Stimulated activated CD8-positive, alpha-beta memory T cell treated with anti-CD3 and anti-CD28 coated beads, Interleukin-15, amount 100 ng/mL, for 24 hours (primary cell): ENCODE data around the gene C10orf120.

Experiments used
- DNase-seq: peaks from one replicate; pipeline ENCODE4 v3.0.0-alpha.2; 2020; ENCODE audit warnings: low read depth

The C10orf120 gene

DNA sequence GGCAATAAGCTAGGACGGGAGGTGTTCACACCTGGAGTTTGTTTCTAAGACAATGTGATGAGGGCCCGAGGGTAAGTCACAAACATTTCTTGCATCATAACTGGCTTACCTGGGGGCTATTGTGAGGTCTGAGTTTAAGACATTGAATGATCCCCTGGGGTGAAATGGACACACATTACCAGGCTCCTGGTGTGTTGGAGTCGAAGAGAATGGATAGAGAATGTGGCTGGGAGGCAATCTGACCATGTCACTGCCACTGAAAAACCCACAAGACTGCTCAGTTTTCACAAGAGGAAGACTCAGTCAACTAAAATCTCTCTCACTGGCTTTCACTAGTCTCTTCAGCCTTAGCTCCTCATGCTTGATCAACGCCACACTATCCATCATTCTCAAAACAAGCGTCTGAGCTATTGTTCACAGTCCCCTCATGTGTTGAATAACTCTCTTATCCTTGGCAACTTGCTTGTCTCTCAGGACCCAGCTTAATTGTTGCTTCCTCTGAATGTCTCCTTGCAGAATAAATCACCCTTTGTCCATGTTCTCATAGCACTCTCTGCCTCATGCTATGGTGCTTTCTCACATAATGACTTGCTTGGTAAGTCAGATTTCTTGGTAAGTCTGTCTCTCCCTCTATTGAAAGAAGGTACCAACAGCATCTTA lies at the start of gene C10orf120:
TSS of gene C10orf120 (minus strand) at position 51 of the 660 bp plus-strand sequence. CDS start 56 bp downstream, outside the sequence.
- no peak for DNase-seq

DNA sequence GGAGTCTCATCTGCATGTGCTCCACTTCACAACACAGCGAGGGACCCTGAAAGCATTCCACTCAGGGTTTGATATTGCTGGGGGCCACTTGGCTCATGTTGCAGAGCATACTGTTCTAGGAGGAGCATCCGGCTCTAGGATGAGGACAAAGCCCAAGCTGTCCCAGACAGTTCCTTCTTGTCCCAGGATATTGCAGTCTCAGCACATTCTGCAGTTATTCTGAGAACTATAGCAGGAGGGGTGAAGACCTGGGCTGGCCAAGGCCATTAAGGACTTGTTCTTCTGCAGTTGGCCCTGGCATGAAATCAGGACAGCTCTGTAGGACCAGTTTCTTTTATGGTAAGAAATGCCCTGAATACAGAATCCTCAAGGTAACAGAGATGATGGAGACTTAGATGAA lies 48.9 kb upstream of the C10orf120 start:
- no peak for DNase-seq

DNA sequence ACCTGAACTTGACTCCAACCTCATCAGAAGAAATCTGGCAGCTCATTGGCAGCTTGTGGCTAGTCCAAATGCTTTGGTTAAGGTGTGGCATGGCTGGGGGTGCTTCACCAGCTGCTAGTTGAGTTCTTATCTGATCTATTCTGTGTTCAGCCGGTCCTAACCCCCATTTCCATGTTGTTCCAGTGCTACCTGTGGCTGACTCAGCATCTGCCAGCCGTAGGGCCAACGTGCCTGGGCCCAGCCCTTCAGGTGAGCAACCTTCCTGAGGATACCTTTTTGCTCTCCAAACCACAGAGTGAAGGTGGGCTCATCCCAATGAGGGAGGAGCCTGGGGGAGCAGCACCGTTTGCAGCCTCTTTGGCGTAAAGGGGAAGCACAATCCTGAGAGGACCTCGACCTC lies 46.8 kb upstream of the C10orf120 start:
- DNase-seq = no peak

DNA sequence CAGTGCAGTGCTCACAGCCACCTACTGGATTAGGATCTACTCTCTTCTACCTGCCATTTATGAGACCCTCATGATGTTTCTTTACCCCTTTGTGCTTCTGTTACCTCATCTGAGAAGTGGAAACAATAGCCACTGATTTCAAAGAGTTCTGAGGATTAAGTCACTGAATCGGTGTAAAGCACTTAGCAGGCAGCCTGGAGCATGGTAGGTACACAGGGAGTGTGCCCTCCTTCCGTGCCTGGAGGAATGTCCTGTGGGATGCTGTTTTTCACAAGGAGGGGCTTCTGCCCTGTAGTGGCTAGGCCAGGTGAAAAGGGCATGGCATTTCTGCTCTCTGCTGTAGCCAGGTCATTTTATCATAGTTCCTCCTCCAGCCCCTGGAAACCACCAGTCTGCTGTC lies 44.6 kb upstream of the C10orf120 start:
- DNase-seq = no peak

DNA sequence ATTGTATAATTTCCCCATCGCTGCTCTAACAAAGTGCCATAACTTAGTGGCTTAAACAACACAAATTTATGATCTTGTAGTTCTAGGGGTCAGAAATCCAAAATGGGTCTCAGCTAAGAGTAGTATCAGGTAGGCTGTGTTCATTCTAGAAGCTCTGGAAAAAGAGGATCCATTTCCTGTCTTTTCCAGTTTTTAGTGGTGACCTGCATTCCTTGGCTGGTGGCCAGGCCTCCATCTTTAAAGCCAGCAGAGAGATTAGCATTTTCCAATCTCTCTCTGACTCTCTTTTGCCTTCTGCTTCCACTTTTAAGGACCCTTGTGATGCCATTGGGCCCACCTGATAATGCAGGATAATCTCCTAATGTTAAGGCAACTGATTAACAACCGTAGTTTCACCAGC lies 41.0 kb upstream of the C10orf120 start:
- DNase-seq = no peak

DNA sequence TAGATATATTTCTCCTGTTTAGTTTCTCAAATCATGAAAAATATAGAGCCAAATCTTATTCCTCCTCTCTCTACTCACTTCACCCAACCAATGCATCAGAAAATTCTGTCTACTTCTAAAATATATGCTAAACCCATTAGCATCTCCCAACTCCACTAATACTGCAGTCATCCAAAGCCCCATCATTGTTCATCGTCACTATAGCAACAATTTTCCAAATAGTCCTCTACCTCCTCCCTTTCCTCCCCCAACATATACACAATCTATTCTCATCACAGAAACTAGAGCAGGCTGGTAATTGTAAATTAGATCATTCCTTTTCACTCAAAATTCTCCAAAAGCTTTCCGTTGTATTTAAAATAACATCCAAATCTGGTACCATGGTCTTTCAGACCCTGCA lies 38.4 kb upstream of the C10orf120 start:
- DNase-seq = no peak

DNA sequence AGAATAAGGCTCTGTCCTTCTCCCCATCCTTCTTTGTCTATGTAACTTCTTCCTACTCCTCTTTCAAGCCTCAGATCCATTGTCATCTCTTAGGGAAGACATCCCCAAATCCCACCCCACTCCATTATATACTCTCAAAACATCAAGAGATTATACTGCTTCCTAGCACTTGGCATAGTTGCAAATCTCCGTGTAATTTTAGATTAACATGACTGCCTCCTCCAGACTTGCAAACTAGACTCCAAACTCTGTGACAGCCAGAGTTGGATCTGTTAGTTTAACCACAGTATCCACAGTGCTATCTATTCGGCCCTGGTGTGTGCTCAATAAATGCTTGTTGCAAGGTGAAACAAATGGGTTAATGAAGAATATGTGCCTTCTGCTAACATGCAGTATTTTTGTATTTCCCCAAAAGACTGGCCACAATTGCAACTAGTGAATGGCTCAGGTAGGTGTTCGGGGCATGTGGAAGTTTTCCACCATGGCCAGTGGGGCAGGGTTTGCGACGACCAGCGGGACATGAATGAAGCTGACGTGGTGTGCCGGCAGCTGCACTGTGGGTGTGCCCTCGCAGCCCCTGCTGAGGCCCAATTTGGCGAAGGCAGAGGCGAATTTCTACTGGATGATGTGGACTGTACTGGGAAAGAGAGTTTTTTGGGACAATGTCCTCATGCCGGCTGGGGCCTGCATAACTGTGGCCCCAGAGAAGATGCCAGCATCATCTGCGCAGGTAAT lies 34.5 kb upstream of the C10orf120 start:
- no peak for DNase-seq

DNA sequence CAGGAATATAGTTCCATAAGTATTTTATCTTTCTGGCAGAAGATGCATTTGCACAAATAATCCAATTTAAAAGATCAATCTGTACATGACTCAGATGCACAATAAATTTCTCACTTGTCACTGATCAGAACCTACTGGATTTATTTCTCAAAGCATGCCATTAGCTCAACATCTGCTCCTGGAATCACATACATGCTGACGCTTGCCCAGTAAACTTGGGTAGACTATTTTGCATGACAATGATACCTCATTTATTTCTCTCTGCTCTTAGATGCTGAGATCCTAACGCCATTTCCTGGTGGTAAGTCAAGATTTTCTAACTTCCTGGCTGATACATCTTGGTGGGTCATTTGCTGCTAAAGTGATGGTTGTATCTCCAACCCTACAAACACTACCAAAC lies 33.8 kb upstream of the C10orf120 start:
- DNase-seq = no peak

DNA sequence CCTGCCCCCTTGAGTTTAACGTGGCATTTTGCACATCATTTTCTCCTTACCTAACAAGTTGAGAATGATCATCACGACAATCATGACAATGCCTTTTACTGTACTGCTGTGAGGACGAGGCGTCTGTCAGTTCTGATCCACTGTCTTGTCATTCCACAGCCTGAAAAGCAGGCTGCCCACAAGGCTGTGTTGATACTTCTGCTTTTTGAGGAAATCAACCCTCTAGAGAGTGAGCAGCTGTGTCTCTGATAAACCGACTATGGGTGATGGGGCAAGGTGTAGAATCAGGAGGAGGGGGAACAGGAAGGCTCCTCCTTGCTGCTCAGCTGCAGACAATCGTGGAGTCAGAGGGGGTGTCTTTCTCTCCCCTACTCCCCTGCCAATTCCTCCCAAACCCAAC lies 30.6 kb upstream of the C10orf120 start:
- no peak for DNase-seq

DNA sequence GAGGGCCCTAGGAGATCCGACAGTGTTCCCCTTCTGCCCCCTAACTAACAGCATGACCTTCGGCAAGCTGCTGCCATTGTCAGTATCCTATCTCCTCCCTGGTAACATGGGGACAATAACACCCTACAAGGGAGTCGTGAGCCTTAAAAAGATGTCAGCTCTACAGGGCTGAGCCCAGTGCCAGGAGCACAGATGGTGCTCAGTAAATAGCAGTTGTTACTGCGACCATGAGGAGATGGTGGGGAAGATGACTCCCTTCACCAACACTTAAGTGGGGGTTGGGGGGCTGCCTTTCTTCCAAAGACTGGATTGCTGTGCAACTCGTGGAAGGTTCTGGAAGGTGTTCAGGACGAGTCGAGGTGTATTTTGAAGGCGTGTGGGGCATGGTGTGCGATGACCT lies 29.5 kb upstream of the C10orf120 start:
- no peak for DNase-seq

DNA sequence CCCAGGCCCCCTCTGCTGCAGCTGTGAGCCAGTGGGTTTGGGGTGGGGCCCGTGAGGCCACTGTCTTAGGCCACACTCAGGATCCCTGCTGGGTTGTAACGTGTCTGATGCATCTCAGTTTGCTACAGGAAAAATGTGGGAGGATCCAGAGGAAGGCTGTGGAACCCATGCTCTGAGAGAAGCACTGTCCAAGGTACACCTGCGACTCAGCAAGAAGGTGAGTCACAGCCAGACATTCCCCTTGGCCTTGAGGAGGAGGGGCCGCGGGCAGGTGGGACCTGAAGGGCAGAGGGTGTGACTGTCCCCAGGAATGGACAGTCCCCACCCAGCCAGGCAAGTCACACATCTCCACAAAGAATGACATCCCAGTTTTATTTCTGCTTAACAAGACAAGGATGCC lies 27.8 kb upstream of the C10orf120 start:
- DNase-seq = no peak

DNA sequence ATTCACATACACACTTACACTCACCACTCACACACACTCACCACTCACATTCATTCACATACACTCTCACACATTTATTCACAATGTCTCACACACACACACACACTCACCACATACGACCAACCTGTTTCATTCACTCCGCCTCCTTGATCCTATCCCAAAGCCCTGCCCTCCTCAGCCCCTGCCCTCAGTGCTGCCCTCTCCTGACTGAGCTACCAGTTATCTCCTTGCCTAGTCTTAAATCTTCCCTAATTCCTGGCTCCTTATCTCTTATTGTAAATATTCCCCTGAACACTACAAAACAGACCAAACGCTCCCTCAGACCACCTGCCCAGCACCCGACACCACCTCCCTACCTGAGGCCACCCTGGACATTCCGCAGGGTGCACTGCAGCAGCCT lies 26.1 kb upstream of the C10orf120 start:
- no peak for DNase-seq

DNA sequence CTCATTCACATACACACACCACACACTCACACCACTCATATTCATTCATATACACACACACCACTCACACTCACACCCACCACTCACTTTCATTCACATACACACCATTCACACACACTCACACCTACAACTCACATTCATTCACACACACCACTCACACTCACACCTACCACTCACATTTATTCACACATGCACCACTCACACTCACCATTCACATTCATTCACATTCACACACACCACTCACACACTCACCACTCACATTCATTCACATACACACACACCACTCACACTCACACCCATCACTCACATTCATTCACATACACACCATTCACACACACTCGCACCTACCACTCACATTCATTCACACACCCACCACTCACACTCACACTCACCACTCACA lies 25.4 kb upstream of the C10orf120 start:
- no peak for DNase-seq

DNA sequence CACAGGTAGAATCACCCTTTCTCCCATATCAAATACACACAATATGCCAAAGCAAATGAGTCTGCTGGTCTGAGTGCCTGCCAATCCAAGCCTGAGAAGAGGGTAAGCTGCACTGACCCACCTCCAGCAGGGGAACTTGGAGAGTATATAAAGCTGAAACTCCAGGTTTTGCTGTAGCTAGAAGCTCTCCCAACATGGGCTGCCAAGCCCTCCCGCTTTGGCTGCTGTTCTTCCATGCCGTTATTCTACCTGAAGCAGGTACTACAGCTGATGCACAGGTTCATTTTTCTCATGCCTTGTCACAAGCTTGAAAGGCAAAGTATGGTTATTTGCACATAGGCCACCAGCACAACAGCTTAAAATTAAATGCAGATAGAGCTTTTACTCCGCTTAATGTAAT lies 21.5 kb upstream of the C10orf120 start:
- no peak for DNase-seq

DNA sequence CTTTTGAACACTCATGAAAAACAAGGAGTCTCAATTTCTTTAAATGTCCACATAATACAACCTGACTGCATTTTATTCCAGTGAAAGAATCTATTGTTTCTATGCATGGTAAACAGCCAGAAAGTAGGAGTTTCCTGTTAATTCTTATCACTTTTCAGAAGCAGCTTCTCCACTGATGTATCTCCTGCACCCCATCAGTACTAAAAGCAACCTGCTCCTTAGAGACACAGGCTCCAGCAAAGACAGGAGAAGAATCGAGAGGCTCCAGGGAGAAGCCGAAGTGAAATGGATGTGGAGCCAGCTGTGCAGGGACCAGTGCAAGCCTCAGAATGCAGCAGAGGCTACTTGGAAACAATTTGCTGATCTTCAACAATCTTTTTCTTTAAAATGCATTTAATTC lies 16.4 kb upstream of the C10orf120 start:
- DNase-seq = no peak

DNA sequence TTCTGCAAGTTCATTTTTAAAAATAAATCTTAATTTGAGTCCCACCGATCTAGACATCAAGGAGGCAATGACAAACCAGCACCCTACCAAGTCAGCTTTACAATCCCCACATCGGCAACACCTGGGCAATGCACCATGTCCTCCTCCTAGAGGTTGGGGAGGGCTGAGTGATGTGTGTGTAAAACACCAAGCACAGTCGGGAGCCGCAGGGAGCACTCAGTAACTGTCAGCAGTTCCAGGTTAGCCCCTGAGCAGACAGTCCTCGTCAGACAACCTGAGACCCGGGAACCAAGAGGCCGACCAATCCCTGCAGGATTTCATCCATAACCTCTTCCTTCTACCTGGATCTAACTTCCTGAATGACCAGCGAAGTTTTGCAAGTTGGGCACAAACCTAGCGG lies 15.9 kb upstream of the C10orf120 start:
- no peak for DNase-seq

DNA sequence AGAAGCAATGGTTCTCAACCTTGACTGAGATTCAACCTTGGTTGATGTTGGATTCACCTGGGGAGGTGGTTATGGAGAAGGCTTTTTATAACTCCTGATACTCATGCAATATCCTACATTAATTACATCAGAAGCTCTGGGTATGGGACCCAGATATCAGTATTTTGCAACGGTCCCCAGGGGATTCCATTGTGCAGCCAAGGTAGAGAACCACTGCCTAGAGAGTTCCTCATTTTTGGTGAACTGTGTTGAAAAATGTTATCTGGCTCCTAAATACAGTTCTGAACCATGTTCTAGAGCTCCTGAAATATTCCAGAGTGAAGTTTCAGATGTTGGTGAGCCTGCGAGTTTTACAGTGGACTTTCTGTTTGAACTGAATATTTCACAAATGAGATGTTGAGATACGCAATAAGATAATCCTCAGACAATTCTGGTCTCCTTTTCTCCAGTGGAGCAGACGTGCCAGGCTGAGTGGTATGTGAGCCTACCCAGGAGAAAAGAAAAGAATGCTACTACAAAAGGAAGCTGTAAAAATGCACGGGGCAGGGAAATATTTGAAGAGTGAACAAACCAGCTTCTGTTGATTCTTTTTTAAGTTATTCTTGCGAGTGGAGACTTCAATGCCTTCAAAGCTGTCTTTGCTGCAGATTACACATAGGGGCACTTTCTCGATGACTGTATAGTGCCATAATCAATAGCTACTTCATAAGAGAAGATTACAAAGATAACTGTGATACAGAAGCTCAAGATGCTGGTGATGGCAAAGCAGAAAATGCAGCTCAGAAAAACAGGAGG lies 13.6 kb upstream of the C10orf120 start:
- no peak for DNase-seq

DNA sequence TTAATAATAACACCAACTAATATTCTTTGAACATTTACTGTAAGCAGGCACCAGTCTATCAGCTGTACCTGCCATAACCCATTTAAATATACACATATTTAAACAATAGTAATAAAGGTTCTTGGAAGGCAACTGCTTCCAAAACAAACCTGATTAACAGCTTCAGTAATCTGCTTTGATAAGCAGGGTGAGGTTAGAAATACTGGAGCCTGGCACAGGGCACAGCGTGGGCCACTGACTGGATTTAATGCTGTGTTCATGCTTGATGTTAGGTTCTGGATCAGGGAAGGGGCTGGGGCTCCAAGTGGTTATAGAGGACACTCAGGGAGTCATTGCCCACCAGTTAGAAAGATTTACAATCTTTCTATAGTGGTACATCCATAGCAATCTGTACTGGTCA lies 10.9 kb upstream of the C10orf120 start:
- no peak for DNase-seq

DNA sequence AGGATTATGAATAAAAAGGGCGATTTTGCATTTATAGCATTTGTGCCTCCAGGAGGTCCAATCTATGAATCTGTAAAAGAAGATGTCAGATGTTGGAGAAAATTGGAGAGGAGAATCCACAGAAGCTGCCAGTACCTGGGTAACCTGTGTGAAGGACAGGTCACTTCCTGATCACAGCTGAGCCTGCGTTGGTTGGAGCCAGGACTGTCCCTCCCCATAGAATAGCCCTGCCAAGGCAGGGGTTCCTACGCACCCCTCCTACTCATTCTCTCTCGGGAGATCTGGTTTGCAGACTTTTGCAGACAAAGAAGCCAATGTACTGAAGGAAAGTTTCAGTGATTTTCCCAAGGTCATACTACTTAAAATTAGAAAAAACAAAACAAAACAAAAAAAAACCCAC lies 10.3 kb upstream of the C10orf120 start:
- DNase-seq = no peak

DNA sequence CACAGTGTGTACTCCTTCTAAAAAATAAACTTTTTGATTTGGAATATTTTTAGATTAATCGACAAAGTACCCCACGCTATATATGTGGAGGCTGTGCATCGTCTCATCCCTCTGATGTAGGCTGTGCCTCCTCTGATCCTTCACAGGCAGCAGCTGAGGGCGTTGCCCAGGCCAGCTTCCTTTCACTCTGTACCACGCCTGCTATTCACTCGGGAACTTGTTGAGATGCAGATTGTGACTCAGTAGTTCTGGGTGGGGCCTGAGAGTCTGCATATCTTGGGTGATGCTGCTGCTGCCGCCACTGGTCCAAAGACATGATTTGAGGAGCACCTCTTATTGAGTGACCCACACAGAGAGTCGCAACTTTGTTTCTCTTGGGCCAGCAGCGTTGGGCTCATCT lies 7.9 kb upstream of the C10orf120 start:
- no peak for DNase-seq

DNA sequence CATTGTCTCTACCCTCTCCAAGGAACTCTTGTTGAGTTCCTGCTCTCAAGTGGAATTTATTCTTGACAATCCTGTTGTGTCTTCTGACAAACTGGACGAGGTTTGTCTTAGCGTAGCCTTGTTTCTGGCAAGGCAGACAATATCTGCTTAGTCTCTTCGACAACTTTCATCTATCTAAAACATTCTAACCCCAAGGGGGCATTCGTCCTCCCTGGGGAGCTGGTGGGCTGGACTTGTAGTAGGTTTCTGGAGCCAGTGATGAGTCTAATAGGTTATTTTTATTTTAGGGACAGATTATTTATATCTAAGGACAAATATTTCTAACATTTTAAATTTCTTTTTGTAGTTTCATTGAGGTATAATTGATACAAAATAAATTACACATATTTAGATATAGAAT lies 7.3 kb upstream of the C10orf120 start:
- DNase-seq = no peak

DNA sequence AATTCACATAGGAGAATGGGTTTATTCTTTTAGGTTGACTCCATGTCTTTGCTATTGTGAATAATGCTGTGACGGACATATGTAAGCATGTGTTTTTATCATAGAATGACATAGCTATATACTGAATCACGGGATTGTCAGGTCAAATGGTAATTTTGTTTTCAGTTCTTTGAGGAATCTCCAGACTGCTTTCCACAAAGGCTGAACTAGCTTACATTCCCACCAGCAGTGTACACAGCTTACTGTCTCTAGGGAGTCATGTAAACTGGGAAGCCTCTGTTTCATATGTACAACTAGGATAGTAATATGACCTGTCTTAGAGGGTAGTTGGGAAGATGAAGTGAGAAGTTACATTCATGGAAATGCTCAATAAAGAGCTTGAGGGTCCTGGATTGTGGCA lies 6.8 kb upstream of the C10orf120 start:
- no peak for DNase-seq
